NCI-H1048 (cell line): Measurements from ENCODE around the gene SMOC1.
"Not testable (repeated sequence)": the region's sequence is repeated elsewhere in the genome, so short reads cannot be mapped to it uniquely, and the experiment has no call there.

Source experiments
- DNase-seq: peaks from one replicate; lab custom pipeline; 2025; lab: John Stamatoyannopoulos, UW

The SMOC1 gene

DNA sequence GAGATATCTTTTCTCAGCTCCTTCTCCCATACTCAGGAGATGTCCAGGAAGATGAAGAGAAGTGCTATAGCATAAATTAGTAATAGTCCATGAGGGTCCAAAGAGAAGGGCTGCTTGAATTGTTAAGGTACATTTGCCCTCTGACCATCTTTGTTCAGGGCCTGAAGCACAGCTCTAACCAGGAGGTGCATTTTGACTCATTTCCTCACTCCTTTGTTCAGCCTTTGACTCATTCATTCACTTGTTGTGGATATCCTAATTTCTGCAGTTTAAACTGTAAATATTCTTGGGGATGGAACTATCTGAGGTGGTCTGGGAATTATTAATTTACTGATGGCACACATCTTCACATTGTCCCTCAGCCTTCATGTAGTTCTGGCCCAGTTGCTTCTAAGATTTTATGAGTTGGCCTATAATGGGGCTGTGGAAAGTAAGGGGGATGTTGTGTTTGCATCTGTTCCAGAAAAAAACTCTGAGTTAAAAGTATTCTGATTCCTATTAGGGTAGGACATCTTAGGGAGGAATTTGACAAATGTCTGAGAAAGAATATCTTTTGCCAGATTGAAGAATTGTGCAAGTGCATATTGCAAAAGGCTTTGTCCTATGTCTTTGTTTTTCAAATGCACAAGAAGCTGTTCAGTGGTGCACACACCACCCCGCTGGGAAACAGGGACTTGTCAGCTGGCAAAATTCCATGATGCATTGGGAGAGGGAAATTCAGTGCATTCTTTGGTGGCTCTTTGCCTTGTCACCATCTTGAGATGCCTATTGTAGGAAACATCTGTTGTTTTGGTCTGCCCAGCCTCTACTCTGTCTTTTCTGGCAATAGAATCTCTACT is 22.1 kb downstream of the SMOC1 start:
- DNase-seq, result no peak

DNA sequence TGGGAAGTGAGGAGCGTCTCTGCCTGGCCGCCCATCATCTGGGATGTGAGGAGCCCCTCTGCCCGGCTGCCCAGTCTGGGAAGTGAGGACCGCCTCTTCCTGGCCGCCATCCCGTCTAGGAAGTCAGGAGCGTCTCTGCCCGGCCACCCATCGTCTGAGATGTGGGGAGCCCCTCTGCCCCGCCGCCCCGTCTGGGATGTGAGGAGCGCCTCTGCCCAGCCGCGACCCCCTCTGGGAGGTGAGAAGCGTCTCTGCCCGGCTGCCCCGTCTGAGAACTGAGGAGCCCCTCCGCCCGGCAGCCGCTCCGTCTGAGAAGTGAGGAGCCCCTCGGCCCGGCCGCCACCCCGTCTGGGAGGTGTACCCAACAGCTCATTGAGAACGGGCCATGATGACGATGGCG is 23.8 kb downstream of the SMOC1 start:
- DNase-seq, result not testable (repeated sequence)

DNA sequence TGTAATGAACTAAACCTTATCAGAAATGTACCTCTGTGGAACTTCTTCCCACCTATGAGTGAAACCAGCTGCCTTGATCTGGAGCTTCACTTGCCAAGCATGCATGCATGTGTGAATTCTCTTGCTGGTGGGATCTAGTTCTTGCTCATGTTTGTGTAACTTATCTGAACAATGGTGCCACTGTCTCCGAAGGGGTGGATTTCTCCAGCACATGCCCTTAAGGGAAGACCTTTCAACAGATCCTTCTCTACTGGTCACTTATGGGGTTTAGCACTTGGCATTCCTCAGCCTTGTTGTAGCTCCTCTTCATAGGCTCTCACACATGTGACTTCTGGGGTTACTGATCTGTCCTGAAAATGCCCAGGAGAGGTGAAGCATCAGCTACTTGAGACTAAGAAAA is 25.0 kb downstream of the SMOC1 start:
- DNase-seq, result no peak

DNA sequence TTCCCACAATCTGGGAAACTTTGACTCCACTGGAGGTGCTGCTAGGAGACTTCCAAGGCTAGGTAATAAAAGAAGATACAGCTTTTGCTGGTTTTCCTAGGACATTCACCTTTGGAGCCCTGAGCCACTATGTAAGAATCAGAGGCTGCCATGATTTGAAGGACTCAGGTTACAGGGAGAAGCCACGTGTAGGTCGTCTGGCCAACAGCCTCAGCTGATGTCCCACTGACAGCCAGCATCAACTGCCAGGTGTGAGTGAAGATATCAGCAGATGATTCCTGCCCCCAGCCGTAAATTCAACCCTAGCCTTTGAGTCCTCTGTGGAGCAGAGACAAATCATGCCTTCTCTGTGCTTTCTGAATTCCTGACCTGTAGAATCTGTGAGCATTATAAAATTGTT is 27.0 kb downstream of the SMOC1 start:
- no peak for DNase-seq

DNA sequence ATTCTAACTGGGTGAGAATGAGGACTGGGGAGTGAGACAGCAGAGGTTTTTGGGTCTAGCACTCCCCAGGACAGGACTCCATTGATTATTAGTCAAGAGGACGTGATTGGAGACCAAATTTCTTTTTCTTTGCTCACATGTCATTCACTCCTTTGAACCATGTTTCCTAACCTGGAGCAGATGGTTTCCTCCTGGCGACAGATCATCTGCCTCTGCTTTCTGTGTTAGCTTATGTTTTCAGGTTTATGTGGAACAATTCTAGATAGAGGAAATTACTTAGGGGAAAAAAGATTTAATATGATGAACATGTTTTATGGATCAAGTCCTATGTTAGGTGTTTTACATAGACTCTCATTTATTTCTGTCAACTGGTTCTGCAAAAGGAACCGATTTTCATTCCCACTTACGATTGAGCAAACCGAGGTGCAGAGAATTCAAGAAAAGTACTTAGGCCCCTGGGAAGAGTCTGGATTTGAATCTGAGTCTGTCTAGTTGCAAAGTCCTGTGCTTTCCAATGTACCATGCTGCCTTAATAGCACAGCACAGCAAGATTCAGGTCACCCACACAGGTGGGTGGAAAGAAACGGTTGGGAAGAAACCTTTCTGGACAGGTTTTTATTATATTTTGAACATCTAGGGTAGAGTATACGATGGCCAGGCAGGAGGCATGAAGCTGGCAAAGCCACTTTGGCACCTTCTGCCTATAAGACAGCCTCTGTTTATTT is 30.8 kb downstream of the SMOC1 start:
- DNase-seq, result no peak

DNA sequence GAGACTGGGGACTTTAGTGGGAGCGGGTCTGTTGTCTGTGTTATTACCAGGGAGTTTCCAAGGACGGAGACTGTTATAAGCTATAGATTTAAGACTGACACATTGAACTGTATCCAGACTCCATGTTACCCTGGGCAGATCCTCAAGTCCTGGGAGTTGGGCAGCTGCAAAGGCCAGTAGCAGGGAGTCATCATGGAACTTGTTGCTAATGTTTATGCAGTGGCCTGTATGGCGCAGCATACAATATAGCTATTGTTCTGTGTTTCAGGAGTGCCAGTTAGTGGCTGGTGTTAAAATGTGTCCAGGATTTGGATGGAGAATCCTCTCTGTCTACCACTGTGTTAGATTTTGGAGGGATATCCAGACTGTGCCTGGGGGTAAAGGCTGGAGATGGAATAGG is 31.7 kb downstream of the SMOC1 start:
- no peak for DNase-seq

DNA sequence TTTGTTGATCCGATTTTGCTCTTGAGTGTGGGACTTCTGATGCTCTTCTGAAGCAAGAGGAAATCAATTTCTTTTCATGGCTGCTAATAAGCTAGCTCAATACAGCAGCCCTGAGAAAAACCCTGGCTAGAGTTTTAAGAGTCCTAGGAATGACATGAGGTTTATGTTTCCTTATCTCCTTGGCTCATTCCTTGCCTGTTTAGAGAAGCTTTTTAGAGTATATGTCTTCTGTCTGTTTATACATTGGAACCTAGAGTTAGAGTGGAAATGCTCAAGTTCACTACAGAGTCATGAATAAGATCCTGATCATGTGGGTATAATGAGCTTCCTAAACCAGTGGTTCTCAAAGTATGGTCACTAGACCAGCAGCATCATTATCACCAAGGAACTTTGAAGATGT is 34.5 kb downstream of the SMOC1 start:
- DNase-seq, result no peak

DNA sequence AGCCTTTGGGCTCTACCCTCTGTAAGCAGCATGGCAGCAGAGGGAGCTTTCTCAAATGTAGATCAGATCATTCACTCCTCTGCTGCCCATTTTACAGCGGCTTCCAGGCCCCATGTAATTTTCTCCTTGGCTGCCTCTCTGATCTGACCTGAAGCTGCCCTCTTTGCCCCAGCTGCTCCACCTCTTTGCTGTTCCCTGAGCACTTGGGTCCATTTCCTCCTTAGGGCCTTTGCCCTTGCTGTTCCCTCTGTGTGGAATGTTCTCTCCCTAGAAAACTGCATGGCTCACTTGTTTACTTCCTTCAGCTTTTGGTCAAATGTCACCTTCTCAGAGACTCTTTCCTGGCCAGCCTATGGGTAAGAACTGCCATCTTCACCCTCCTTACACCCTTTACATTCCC is 37.2 kb downstream of the SMOC1 start:
- no peak for DNase-seq

DNA sequence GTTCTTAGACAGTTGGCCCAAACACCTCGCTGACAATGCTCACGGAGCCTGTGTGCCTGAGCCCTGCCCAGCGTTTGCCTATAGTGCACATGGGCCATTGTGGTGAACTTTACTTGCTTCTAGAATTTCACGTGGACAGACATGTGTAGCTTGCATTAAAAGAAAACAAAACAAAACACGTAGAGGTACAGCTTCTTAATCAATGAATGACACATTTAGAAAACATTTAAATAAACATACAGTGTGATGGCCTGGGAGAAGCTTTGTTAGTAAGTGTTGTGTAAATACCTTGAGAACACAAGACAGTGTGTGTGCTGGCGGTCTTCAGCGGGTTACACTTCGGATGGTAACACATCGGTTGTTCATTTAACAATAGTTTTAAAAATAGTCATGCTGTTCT is 38.1 kb downstream of the SMOC1 start:
- no peak for DNase-seq

DNA sequence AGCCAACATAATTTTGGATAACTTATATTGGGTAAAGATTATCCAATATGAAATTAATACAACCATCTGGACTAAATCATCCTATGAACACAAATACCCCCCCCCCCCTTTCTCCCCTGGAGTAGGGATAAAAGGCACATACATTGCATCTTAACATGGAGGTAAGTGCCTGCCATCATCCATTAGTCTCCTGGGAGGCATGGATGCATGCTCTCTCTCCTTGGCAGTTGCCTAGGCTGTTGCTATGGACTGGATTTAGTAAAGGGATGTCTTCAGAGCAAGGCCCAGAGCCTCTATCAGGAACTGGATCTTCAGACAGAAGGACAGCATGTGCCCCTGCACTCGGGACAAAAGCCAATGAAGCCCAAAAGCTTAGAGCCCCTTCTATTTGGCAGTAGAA is 40.6 kb downstream of the SMOC1 start:
- no peak for DNase-seq

DNA sequence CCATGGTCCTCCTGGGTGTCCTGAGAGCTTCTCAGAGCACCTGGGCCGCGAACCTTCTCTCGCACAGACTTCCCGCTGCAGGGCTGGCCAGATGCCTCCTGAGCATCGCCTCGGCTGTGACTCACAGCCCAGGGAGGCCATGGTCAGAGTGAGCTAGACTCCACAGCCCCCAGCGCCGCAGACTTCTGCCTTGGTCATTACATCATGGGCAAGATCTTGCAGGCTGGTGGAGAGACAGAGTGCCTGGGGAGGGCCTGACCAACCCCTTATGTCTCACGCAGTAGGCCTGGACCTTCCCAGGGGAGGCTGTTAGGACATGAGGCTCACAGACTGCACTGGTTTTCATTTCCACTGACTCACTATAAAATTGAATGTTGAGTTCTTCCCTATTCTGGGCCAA is 41.8 kb downstream of the SMOC1 start:
- DNase-seq, result no peak

DNA sequence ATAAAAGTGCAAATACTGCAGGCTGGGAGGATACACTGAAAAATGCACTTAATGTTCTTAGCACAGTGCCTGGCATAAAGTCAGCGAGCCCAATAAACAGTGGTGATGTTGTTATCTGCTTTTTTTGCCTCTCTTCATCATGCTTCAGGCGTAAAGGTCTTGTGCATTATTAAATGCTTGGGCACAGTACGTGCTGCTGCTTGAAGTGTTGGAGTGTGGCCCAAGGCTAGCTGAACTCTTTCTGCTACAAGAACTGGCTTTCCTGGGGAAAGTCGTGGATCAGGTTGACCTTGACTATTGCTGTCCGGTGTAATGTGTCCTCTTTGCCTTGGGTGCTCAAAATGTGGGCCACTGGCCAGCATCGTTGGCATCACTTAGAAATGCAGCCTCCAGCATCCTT is 43.0 kb downstream of the SMOC1 start:
- no peak for DNase-seq

DNA sequence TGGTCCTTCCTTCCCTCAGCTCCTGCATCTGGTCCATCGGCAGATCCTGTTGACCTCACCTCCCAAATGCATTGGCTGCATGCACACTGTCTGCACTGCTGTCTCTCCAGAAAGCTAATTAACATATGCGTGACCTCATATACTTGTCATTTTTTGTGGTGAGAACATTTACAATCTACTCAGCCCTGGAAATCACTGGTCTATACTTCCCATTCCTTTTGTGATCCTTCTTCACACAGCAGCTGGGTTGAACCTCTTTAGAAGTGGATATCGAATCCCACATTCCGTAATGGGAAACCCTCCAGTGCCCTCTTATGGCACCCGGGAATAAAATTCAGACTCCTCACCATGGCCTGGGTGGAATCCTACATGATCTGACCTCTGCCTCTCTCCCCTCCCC is 45.0 kb downstream of the SMOC1 start:
- DNase-seq, result no peak

DNA sequence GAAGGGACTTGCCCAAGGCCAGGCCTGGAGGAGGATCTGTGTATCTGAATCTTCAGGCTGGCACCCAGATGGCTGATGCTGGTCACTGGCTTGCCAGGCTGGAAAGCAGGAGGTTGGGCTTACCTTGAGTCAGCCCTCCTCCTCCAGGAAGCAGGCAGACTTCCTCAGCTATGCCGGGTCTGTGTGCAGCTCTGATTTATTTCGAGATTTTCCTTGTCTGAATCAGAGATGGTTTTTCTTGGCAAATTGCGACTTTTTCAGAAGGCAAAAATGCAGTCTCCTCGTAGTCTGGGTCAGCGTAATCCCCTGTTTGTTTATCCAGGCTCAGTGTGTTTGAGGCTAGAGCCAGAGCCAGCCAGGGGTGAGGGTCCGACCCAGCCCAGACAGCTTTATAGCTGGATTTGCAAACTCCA is 48.9 kb downstream of the SMOC1 start:
- DNase-seq, result no peak

DNA sequence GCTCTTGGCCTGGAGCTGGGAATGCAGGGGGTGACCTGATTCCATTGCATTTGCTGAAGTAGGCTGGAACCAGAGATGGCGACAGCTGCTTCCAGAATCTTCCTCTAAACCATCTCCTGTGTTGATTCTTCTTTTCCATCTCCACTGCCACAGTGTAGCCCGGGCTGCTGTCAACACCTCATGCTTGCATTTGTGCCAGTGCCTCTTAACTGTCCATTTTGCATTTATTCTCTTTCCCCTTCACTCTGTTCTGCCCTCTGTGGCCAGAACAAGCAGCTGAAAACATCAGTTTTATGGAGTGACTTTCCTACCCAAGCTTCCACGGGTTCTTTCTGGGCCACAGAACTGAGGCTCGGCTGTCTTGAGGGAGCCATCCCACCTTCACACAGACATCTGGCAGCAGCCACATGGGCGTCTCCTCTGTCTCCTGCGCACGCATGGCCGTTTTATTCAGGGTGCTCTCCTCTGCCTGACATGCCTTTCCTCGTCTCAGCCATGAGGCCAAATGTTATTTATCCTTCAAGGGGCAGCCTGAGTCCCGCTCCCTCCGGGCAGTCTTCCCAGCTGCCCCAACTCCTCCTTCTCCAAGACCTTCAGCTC is 51.7 kb downstream of the SMOC1 start:
- DNase-seq, result no peak

DNA sequence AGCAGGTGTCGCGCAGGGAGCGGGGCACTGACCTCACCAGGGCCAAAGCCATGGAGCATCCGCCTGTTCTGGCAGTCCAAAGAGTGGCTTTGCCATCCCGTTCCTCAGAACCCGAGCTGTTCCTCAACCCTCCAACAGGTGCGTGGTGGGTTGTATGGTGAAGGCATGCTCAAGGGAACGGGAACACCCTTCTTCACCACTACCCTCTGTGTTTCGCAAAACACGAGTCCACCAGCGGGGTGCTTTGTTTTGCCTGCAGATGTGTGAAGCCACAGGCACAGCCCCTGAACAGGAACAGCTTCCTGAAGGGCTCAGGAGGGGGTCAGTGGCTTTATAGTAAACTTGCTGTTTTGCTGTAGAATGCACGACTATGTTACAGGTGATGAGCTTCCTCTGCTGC is 52.7 kb downstream of the SMOC1 start:
- DNase-seq, result no peak

DNA sequence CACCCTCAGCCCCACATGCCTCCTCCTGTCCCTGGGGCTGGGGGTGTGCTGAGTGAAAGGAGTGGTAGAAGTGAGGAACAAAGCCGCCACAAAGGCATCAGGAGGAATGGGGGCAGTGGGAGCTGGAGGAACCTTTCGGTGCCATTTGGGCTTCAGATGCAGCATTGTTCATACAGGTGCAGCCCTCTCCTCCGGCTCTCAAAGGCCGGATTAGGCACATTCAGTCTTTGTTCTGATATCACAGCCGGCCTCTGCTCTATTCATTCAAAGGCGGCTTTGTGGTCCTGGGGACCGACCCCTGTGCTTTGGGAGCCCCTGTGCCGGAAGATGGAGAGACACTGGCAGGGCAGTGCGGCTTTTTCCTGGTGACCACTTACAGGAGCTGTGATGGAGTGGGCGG is 53.2 kb downstream of the SMOC1 start:
- DNase-seq, result no peak

DNA sequence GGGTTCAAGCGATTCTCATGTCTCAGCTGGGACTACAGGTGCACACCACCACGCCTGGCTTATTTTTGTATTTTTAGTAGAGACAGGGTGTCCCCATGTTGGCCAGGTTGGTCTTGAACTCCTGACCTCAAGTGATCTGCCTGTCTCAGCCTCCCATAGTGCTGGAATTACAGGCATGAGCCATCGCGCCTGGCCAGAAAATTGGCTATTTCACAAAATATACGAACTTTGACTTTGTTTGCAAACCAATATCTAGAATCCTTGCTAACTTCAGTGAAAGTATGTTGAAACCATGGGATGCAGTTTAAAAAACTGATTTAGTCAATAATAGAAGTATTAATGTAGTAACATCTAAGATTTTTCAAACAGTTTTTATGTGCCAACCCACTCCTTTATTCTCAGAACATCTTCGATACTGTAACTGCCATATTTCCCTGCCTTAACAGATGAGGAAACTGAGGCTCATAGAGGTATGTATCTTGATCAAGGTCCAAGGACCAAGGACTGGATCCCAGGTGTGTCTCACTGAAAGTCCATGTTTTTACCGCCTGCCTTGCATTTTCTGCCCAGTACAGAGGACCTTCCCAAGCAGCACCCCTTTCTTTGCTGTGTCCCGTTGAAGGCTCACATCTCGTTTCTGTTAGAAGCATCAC is 54.5 kb downstream of the SMOC1 start:
- no peak for DNase-seq

DNA sequence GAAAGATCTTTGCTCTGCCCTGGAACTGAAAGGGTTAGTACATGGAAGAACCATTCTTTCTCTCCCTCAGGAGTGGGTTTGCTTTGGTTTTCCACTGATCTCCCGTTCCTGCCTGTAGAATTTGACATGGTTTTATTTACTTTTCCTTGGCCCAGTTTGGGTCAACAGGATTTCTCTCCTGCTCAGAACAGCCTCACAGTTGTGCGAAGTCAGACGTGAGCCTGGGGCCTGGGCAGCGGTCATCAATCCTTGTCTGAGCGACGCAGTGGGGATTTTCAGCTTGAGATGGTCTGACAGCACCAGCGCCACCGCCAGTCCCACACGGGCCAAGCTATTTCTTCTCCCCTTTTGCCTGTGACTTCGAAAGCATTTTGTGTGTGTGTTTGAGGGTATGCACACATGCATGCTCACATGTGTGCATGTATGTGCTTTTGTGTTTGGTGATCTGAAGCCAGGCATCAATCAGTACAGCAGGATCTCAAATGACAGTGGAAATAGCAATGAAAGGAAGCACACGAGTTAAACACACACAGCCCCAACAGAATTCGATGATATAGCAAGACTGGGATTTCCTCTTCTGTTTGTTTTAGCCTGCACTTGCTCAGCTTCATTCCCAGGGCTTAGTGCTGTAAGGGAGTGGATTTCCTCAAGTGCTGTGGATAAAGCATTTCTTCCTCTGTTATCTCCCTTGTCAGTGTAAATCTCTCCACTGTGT is 58.3 kb downstream of the SMOC1 start:
- no peak for DNase-seq

DNA sequence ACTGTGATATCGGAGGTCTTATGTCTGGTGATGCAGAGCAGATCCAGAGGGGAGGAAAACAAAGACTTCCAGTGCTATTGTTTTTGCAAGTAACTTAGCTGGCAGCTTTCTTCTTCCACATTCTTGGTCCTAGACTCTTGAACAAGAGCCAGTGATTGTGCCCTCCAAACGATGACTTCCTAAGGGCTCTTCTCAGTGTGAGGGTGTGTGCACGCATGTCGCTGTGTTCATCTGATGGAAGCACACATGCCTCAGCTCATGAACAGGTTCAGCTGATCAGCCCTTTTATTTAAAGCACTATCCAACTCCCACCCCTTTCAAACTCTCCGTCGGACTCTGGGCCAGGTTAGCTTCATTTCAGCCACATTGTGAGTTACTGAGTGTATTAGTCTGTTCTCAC is 59.5 kb downstream of the SMOC1 start:
- no peak for DNase-seq

DNA sequence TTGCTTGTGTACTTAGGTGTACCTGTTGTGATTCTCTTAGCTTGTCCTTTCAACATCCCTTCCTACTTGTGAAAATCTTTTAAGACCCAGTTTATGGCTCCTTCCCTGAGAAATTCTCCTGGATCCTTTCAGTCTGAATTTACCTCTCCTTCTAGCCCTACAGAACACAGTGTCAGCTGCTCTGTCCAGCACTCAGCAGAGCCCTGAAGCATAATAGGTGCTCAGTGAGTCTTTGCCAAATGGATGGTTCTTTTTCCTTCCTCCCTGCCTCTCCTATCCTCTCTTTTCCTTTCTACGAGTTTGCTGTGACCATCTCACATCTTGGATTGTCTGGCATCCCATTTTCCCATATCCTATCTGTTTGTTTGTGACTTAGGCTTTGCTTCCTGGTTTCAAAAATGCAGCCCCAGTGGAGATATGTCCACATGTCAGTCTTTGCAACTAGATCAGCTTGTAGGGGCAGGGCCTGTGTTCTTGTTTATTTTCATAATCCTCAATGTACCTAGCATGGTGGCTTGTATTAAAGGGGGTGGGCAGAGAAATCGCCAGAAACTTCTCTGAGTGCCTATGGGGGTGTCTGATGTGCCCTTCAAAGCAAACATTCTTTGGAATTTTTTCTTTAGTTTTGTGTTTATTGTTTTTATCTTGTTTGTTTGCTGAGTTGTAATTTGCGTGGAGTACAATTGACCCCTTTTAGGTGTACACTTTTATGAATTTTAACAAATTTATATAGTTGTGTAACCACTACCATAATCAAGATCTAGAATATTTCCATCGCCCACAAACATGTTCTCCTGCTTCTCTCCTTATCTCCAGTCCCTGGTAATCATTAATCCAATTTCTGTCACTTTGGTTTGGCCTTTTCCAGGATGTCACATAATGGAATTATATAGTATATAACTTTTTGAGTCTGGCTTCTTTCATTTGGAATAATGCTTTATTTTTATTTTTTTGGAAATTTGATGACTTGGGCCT is 62.8 kb downstream of the SMOC1 start:
- no peak for DNase-seq
